Spinal cord (tissue), 10 donors: ENCODE data around the gene GPS2. TPM values are rescaled to one million over a fixed set of nuclear protein-coding genes. Genes with fewer than 3 reads are reported as not detected.

ENCODE experiments used
- DNase-seq, 6 donors: peaks; one replicate each; pipeline versions ENCODE4 v3.0.0 to v3.0.0-alpha.2; 2013 to 2015; ENCODE audit warnings: low spot score in 6 of 6, low read depth in 4 of 6
- H3K27ac ChIP-seq: one replicate; pipeline ENCODE4 v1.5.1; 2013; ENCODE audit warnings: low read depth, low read length, control low read depth
- H3K27me3 ChIP-seq: one replicate; pipeline ENCODE4 v1.6.1; 2013; ENCODE audit warnings: low read length; ENCODE audit not compliant: control insufficient read depth, insufficient read depth
- H3K36me3 ChIP-seq: one replicate; pipeline ENCODE4 v1.6.1; 2013; ENCODE audit warnings: low read length; ENCODE audit not compliant: control insufficient read depth, insufficient read depth
- H3K4me1 ChIP-seq: one replicate; pipeline ENCODE4 v1.6.1; 2013; ENCODE audit warnings: low read length; ENCODE audit not compliant: control insufficient read depth, insufficient read depth
- H3K4me3 ChIP-seq: one replicate; pipeline ENCODE4 v1.5.1; 2013; ENCODE audit warnings: low read depth, low read length, control low read depth
- H3K9me3 ChIP-seq: one replicate; pipeline ENCODE4 v1.6.1; 2013; ENCODE audit warnings: low read length; ENCODE audit not compliant: control insufficient read depth, insufficient read depth
- WGBS: methylation state at CpG from one replicate; pipeline ENCODE4 v1.1.5; 2013; ENCODE audit warnings: missing lambda C conversion rate; ENCODE audit not compliant: insufficient coverage; 5-methylcytosine and 5-hydroxymethylcytosine counted together
- polyA plus RNA-seq, 2 donors: library from polyadenylated mRNA; unstranded; fragments of 120-200 nt; gene quantifications; one replicate each; pipeline ENCODE4 v1.2.1, GENCODE V29; 2013; ENCODE audit not compliant: insufficient read length in 2 of 2
- total RNA-seq, 2 donors: library from RNA; depleted of rRNA in 1 of 2; stranded (reverse); fragments of 120-200 nt in 1 of 2; fragments of >200 nt in 1 of 2; gene quantifications; one replicate each; pipeline versions ENCODE4 v1.2.3 to v1.2.4, GENCODE V29; 2013 to 2014
- donor health status: healthy.

Gene GPS2
- total and polyA plus RNA-seq, 4 donors: 19.2 to 99.4 (median 81.9) TPM

- no peaks in the 10 kb centered on the region for H3K27me3 ChIP-seq
- DNase-seq: no peak
- 90% methylated on average over 34 of the region's 37 CpGs for WGBS
- H3K27ac ChIP-seq: peak overlapping the region; percentile 99
- H3K36me3 ChIP-seq: peaks cover 8% of the 10 kb centered on the region
- H3K4me3 ChIP-seq: no peak overlapping the region
- H3K9me3 ChIP-seq: no peaks in the 10 kb centered on the region
- peaks cover 76% of the 10 kb centered on the region for H3K4me1 ChIP-seq
These were observed 37.9 kb upstream of the GPS2 start for GRCh38 chr17:7352910-7353635.

- Histone ChIP-seq H3K9me3 (no peaks in the 10 kb centered on the region), H3K36me3 (peaks cover 9% of the 10 kb centered on the region), H3K27ac (peak overlapping the region; percentile 99), H3K4me1 (peaks cover 76% of the 10 kb centered on the region), H3K4me3 (peak overlapping the region; percentile 83), H3K27me3 (no peaks in the 10 kb centered on the region)
- no peak for DNase-seq
- 38% methylated on average over 10 of the region's 10 CpGs for WGBS
These were observed 37.3 kb upstream of the GPS2 start for GRCh38 chr17:7352503-7352889.

- no peaks in the 10 kb centered on the region for H3K9me3 ChIP-seq
- DNase-seq: peak in 4 of 6 donors; percentile 69 to 94 (median 82)
- H3K27me3 ChIP-seq: no peaks in the 10 kb centered on the region
- peaks cover 76% of the 10 kb centered on the region for H3K4me1 ChIP-seq
- H3K4me3 ChIP-seq: peak within 1 kb of the TSS; percentile 83
- H3K36me3 ChIP-seq: peaks cover 9% of the 10 kb centered on the region
- WGBS: under 1% methylated on average over 91 of the region's 91 CpGs
- H3K27ac ChIP-seq: peak within 1 kb of the TSS; percentile 99
These were observed 36.7 kb upstream of the GPS2 start, which contains the start of gene KCTD11 for GRCh38 chr17:7351665-7352502. Gene KCTD11, plus strand, starts transcription at chr17:7352162.

GRCh38 chr17:7348478-7349242, 33.5 kb upstream of the GPS2 start:
- peaks cover 48% of the 10 kb centered on the region for H3K4me1 ChIP-seq
- no peaks in the 10 kb centered on the region for H3K9me3 ChIP-seq
- no peak overlapping the region for H3K4me3 ChIP-seq
- H3K36me3 ChIP-seq: peaks cover 9% of the 10 kb centered on the region
- no peak overlapping the region for H3K27ac ChIP-seq
- no peak for DNase-seq
- no peaks in the 10 kb centered on the region for H3K27me3 ChIP-seq
- WGBS: 66% methylated on average over 17 of the region's 19 CpGs

- Histone ChIP-seq H3K27me3 (no peaks in the 10 kb centered on the region), H3K9me3 (no peaks in the 10 kb centered on the region), H3K4me1 (peaks cover 40% of the 10 kb centered on the region), H3K36me3 (peaks cover 3% of the 10 kb centered on the region), H3K27ac (no peak overlapping the region), H3K4me3 (no peak overlapping the region)
- WGBS: 95% methylated on average over 14 of the region's 19 CpGs
- no peak for DNase-seq
These were observed 32.7 kb upstream of the GPS2 start for GRCh38 chr17:7347630-7348477.

GRCh38 chr17:7346761-7347614, 31.8 kb upstream of the GPS2 start:
- Histone ChIP-seq H3K4me3 (no peak overlapping the region), H3K9me3 (no peaks in the 10 kb centered on the region), H3K36me3 (peaks cover 3% of the 10 kb centered on the region), H3K27ac (no peak overlapping the region), H3K4me1 (peaks cover 31% of the 10 kb centered on the region), H3K27me3 (no peaks in the 10 kb centered on the region)
- no peak for DNase-seq
- 90% methylated on average over 16 of the region's 18 CpGs for WGBS

- Histone ChIP-seq H3K36me3 (peaks cover 3% of the 10 kb centered on the region), H3K9me3 (no peaks in the 10 kb centered on the region), H3K27me3 (no peaks in the 10 kb centered on the region), H3K4me3 (no peak overlapping the region), H3K27ac (no peak overlapping the region), H3K4me1 (peaks cover 2% of the 10 kb centered on the region)
- DNase-seq: no peak
- whole genome bisulfite sequencing: 82% methylated on average over 15 of the region's 15 CpGs
These were observed 28.1 kb upstream of the GPS2 start for GRCh38 chr17:7343250-7343649.

GRCh38 chr17:7341842-7342241, 26.7 kb upstream of the GPS2 start:
- 92% methylated on average over 10 of the region's 13 CpGs for WGBS
- peaks cover 2% of the 10 kb centered on the region for H3K4me1 ChIP-seq
- H3K27ac ChIP-seq: no peak overlapping the region
- H3K36me3 ChIP-seq: no peaks in the 10 kb centered on the region
- no peak overlapping the region for H3K4me3 ChIP-seq
- H3K27me3 ChIP-seq: no peaks in the 10 kb centered on the region
- no peaks in the 10 kb centered on the region for H3K9me3 ChIP-seq
- DNase-seq: no peak
